Measurements from ENCODE around the gene SDF2L1. TPM values are rescaled to one million over a fixed set of nuclear protein-coding genes. Genes with fewer than 3 reads are reported as not detected.
"Not testable (repeated sequence)": the region's sequence is repeated elsewhere in the genome, so short reads cannot be mapped to it uniquely, and the experiment has no call there.

SDF2L1 gene
- total RNA-seq, 1 donor from 2014 or later, result 56.6 TPM

DNA sequence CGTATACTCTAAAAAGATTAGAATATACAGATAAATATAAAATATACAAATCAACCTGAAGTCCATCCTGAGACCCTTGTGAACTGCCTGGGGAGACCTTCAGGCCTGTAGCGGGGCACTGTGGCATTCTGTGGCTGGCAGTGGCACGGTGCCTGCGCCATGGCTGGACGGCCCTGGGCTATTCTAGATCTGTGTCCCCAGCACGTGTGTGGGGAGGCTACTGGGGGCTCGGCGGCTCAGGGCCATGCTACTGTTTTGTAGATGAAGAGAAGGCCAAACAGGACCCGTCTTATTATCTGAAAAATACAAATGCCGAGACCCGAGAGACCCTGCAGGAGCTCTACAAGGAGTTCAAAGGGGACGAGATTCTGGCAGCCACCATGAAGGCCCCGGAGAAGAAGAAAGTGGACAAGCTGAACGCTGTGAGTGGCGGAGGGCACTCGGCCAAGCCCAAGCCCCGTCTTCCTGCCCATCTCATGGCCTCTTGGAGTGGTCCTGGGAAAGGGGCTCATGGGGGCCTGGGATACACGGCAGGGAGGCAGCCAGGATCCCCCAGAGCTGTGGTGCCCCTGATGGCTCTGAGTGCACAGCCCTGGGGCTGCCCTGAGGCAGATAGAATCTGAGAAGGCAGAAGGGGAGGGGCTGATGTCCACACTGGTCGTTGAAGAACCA is 42.5 kb downstream of the SDF2L1 start:
- no peak for DNase-seq (ENCODE audit: extremely low read depth, low read depth, low spot score)

DNA sequence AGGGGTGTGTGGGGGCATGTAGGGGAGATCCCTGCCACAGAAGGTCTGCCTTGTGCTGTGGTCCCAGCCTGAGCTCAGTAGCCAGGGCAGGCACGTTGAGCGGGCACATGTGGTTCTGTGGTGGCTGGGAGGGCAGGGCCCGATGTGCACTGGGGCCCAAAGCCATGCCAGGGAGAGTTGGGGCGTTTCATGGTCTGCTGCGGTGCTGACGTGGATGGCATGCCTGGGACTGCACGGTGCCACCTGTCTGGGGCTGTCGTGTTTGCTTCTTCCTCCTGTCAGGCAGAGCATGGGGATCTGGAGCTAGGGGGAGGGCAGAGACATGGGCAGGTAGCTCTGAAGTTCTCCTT is 43.0 kb downstream of the SDF2L1 start:
- DNase-seq (ENCODE audit: extremely low read depth, low read depth, low spot score), result no peak

DNA sequence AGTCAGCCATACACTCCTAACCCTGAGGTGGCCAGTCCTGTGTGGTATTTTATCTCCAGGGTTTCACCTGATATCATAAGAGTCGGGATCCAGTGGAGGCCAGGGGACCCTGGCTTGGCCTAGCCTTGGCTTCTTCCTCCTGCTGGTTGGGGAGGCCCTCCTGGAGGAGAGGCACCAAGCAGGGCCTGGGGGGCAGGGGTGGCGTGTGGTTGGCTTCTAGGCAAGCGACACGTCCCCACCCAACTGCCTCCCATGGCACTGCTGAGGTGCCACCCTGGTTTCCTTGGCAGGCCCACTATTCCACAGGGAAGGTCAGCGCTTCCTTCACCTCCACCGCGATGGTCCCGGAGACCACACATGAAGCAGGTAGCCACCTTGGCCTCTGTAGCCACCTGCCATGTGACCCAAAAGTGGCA is 44.1 kb downstream of the SDF2L1 start:
- DNase-seq (ENCODE audit: extremely low read depth, low read depth, low spot score), result no peak

DNA sequence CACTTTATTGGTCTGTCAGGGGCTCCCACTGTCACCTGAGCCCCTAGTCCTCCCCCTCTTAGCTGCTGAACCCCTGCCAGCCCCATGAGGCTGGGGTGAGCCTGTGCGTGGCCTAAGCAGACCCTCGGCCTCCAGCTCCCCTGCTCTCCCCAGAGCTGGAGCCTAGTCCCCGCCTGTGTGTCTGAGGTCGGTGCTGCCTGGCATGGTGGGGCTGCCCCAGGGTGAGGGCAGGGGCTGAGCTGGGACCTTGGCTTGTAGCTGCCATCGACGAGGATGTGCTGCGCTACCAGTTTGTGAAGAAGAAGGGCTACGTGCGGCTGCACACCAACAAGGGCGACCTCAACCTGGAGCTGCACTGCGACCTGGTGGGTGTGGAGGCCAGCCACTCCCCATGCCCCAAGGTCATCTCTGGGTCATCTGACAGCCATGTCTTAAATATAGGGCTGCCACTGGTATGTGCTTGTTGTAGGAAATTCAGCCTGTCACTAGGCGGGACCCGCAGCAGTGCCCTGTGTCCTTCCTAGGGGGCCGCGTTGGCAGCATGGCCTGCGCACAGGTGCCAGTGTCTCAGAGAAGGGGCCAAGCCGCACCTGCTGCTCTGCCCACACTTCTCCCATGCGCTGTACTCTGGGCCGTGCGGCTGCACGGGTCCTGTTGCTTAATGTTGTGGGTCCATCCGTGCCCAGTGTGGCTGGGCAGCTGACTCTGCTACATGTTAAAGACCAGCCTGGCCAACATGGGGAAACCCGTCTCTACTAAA is 44.7 kb downstream of the SDF2L1 start:
- DNase-seq (ENCODE audit: extremely low read depth, low read depth, low spot score), result no peak

DNA sequence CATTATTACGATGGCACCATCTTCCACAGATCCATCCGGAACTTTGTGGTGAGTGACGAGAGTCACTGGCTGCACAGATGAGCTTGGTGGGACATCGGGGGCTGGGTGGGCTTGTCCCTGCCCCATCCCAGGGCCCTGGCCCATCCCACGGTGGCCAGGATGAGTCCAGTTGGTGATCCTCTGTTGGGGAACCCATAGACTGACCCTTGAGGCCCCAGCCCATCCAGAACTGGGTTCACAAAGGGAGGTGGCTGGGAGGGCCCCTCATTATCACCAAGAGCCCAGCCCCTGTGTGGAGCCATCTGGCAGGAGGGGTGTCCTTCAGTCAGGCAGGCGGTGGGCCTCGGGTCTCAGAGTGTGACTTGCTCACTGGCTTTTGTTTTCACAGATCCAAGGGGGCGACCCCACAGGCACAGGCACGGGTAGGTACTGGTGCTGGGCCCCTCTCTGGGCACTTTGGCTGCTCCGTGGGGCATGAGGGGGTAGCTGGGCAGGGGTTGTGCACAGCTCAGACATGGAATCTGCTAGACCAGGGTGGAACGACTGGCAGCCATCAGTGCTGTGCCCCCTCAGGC is 45.7 kb downstream of the SDF2L1 start:
- DNase-seq (ENCODE audit: extremely low read depth, low read depth, low spot score), result no peak

DNA sequence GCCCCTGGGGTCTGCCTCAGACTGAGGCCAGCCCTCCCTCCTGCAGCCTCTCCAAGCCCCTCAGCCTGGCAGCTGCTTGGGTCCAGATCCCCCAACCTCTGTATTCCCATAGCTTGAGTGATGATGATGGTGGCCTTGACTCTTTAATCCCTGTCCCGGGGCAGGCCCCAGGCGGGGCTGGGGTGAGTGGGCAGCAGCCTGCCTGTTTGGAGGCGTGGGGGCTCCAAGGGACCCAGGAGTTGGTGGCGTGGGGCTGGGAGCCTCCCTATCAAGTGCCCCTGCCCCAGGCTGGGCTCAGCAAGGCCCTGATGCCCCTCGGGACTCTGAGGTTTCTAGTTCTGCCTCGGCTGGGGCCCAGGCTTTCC is 46.2 kb downstream of the SDF2L1 start:
- DNase-seq (ENCODE audit: extremely low read depth, low read depth, low spot score), result no peak

DNA sequence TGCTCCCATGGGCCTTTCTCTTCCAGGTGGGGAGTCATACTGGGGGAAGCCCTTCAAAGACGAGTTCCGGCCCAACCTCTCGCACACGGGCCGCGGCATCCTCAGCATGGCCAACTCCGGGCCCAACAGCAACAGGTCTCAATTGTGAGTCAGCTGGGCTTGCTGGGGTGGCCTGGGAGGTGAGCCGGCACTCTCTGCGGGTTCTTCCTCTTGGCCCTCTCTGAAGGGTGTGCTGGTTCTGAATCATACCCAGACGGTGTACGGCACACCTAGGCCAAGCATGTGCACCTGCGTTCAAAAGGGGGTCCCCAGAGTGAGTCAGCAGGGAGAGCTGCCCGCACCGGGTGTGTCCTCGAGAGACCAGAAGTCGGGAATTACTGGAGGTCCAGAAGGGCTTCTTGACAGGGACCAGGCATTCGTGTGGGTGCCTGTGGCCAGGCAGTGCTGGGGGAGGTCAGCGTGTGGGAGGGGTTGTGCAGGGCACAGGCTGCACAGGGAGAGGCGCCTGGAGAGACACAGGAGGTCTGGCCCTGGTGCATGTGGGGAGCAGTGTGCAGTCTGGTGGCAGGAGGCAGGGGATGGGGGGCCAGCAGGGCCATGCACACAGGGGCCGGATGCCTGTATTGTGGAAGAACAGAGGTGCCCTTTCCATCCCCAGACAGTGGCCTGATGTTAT is 46.7 kb downstream of the SDF2L1 start:
- DNase-seq (ENCODE audit: extremely low read depth, low read depth, low spot score), result no peak

DNA sequence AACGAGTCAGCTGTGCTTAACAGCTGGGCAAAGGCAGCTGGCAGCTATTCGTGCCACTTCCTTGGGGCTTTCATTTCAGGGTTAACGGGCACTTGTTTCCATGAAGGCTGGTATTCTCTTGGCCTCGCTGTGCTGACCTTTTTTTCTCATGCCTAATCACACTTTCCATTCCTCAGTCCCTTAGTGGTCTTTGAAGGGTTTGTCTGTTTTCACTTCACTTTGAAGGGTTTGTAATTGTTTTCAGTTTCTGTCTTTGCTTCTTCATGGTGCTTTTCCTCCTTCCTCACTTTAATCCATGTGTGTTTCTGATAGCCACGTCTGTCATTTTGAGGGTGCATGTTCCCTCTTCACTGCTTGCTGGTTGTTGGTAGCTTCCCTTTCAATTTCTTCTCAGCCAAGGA is 48.3 kb downstream of the SDF2L1 start:
- no peak for DNase-seq (ENCODE audit: extremely low read depth, low read depth, low spot score)

DNA sequence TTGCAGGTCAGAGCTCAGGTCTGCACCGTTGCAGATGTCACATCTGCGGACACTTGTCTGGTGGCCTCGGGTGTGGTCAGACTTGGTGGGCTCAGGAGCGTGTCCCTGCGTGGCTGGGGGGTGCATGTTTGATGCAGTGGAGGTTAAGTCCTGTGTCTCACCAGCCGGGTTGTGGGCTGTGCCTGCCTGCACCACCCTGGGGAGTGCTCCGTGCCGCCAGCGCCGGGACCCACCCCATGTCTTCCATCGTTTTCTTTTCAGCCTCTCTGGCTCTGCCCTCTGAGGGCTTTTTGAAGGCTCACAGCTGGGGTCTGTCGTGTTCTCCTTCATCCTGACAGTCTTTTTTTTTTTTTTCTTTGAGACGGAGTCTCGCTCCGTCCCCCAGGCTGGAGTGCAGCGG is 49.7 kb downstream of the SDF2L1 start:
- DNase-seq (ENCODE audit: extremely low read depth, low read depth, low spot score), result no peak

DNA sequence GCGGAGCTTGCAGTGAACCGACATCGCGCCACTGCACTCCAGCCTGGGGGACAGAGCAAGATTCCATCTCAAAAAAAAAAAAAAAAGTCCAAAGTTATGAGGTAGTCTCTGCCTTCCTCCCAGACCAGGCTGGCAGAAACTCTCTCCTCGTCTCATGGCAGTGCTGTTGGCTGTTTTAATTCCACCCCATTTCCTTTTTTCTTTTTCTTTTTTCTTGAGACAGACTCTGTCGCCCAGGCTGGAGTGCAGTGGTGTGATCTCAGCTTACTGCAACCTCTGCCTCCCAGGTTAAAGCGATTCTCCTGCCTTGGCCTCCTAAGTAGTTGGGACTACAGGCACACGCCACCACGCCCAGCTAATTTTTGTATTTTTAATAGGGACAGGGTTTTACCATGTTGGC is 50.8 kb downstream of the SDF2L1 start:
- not testable (repeated sequence) for DNase-seq (ENCODE audit: extremely low read depth, low read depth, low spot score)

DNA sequence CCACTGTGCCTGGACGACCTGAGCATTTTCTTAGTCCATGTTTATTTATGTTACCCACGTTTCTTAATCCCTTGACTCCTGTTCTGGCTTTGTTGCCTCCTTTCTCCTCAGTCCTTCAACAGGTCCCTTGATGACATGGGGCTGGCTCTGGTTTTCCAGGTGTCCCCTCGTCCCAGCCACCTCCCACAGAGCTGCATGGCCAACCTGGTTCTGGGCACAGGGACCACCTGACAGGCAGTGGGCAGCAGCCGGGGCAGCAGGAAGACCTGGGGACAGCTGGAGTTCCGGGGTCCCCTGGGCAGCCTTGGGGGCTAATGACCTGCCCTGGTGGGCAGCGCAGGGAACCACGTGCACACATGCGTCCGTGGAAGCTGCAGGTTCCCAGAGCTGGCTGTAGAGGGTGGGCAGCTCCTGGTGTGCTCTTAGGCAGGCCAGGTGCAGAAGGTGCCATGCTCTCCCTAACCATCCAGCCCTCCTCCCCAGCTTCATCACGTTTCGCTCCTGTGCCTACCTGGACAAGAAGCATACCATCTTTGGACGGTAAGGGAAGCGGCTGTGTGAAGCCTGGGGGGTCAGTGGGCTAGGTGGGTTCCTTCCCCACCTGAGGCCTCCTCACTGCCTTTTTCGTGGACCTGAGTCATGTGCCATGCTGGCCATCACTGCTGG is 51.4 kb downstream of the SDF2L1 start:
- DNase-seq (ENCODE audit: extremely low read depth, low read depth, low spot score), result no peak

Other genes starting within 250 kb of the SDF2L1 start
- 4.3 and 6.2 TPM in 2 replicates for gene HIC2, start 224.9 kb upstream of the SDF2L1 start, total RNA-seq
- 1.2 and 2.8 TPM in 2 replicates for gene TMEM191C, start 174.9 kb upstream of the SDF2L1 start, total RNA-seq
- gene RIMBP3C, start 90.8 kb upstream of the SDF2L1 start, total RNA-seq, result 0.44 TPM in 1 of 2 replicates, not detected in the other
- 87.1 and 87.5 TPM in 2 replicates for gene UBE2L3, start 74.6 kb upstream of the SDF2L1 start, total RNA-seq
- 46.8 and 47.4 TPM in 2 replicates for gene YDJC, start 12.3 kb upstream of the SDF2L1 start, total RNA-seq
- 0.35 TPM in 1 of 2 replicates, not detected in the other for gene CCDC116, start 9.5 kb upstream of the SDF2L1 start, total RNA-seq
- gene PPIL2, start 23.7 kb downstream of the SDF2L1 start, total RNA-seq, result 29.2 and 44.7 TPM in 2 replicates
- gene YPEL1, start 93.5 kb downstream of the SDF2L1 start, total RNA-seq, result 5.0 and 8.7 TPM in 2 replicates
- gene MAPK1, start 225.3 kb downstream of the SDF2L1 start, total RNA-seq, result 71.1 and 81.8 TPM in 2 replicates

Data from glomerular endothelial cell (primary cell).